Measurements from ENCODE around the gene GTSE1.

Gene GTSE1

DNA sequence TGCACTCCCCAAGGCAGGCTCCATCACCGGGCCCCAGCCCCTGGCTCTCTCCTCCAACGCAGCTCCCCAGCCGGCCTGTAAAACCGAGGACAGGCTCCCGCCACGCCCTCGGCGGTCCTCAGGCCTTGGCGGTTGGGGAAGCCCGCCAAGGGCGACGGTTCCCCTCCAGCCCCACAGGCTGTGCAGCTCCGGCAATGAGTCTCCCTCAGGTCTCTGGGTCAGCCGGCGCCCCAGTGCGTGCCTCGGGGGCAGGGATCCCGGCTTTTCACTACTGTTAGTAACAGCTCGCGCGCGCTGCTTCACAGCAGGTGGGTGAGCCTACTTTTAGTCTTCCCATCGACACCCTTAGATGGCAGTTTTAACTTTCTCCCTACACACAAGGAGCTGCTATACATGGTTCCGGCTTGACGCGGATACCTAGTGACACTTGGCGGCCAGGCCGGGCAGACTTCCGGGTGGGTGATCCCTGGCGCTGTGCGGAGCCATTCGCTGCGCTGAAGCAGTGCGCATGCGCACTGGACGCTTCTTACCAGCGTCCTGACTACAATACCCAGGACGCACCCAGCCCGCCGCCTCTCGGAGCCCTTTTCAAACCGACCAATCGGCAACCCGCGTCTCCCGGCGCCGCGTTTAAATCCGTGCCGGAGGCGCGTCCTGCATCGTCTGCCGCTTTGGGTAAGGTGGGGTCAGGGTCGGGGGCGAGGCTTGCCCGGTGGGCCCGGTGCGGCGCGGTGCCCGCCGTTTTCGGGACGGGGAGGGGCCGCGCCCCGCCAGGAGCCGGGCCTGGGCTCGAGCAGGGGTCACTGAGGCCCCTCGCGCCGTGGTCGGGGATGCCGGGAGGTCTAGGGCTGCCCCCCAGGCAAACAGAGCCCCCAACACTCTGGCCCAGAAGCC is at the start of gene GTSE1:
TSS of gene GTSE1 (plus strand) at position 614 of the 894 bp plus-strand sequence. CDS start 531 bp downstream, outside the sequence.
- Histone ChIP-seq H3K79me2 (ENCODE audit: control insufficient read depth, insufficient read depth, low read length, unreplicated experiment) (peaks cover 22% of the 10 kb centered on the region), H3K36me3 (ENCODE audit: insufficient read depth, low read length) (no peaks in the 10 kb centered on the region), H3K27ac (ENCODE audit: low read depth, low read length) (peak within 1 kb of the TSS; percentile 29), H3K4me3 (ENCODE audit: low read depth, low read length) (peak within 1 kb of the TSS; percentile 91), H2AFZ (ENCODE audit: low read length, unreplicated experiment) (peak within 1 kb of the TSS; percentile 10), H3K4me1 (ENCODE audit: control insufficient read depth, insufficient read depth, low read length, unreplicated experiment) (peaks cover 9% of the 10 kb centered on the region), H3K27me3 (ENCODE audit: insufficient read depth, low read length) (no peaks in the 10 kb centered on the region)

GRCh38 chr22:46247443-46247975 is 49.2 kb upstream of the GTSE1 start:
- Histone ChIP-seq H3K4me1 (ENCODE audit: control insufficient read depth, insufficient read depth, low read length, unreplicated experiment) (peaks cover 13% of the 10 kb centered on the region), H3K27ac (ENCODE audit: low read depth, low read length) (no peak overlapping the region), H3K79me2 (ENCODE audit: control insufficient read depth, insufficient read depth, low read length, unreplicated experiment) (peaks cover 11% of the 10 kb centered on the region), H3K4me3 (ENCODE audit: low read depth, low read length) (no peak overlapping the region), H2AFZ (ENCODE audit: low read length, unreplicated experiment) (no peak overlapping the region), H3K27me3 (ENCODE audit: insufficient read depth, low read length) (no peaks in the 10 kb centered on the region), H3K36me3 (ENCODE audit: insufficient read depth, low read length) (no peaks in the 10 kb centered on the region)

- no peaks in the 10 kb centered on the region for H3K27me3 ChIP-seq (ENCODE audit: insufficient read depth, low read length)
- H3K27ac ChIP-seq (ENCODE audit: low read depth, low read length), result no peak within 1 kb of the TSS
- H2AFZ ChIP-seq (ENCODE audit: low read length, unreplicated experiment), result no peak within 1 kb of the TSS
- H3K4me1 ChIP-seq (ENCODE audit: control insufficient read depth, insufficient read depth, low read length, unreplicated experiment), result peaks cover 13% of the 10 kb centered on the region
- no peaks in the 10 kb centered on the region for H3K36me3 ChIP-seq (ENCODE audit: insufficient read depth, low read length)
- peaks cover 11% of the 10 kb centered on the region for H3K79me2 ChIP-seq (ENCODE audit: control insufficient read depth, insufficient read depth, low read length, unreplicated experiment)
- H3K4me3 ChIP-seq (ENCODE audit: low read depth, low read length), result peak within 1 kb of the TSS; percentile 84
These were observed 46.5 kb upstream of the GTSE1 start, which contains the start of gene CDPF1 for GRCh38 chr22:46250035-46250782. Gene CDPF1 (minus strand): TSS chr22:46250293. CDS start chr22:46248284, 2,009 bp downstream.

DNA sequence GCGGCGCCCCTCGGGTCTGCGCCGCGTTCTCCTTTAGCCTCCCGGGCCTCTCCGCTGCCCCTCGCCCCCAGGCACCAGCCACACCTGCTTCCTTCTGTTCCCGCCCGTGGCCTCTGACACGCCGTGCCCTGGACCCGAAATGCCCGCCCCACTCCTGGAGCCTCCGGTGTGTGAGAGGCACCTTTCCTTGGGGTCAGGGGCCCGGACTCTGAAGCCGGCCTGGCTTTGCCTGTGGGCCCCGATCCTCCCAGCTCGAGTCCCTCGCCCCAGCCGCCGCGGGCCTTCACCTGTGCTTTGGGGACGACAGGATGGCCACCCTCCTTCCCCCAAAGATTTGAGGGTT is 45.9 kb upstream of the GTSE1 start:
- Histone ChIP-seq H3K27ac (ENCODE audit: low read depth, low read length) (no peak overlapping the region), H3K79me2 (ENCODE audit: control insufficient read depth, insufficient read depth, low read length, unreplicated experiment) (peaks cover 11% of the 10 kb centered on the region), H3K4me3 (ENCODE audit: low read depth, low read length) (peak overlapping the region; percentile 84), H2AFZ (ENCODE audit: low read length, unreplicated experiment) (no peak overlapping the region), H3K36me3 (ENCODE audit: insufficient read depth, low read length) (no peaks in the 10 kb centered on the region), H3K4me1 (ENCODE audit: control insufficient read depth, insufficient read depth, low read length, unreplicated experiment) (peaks cover 13% of the 10 kb centered on the region), H3K27me3 (ENCODE audit: insufficient read depth, low read length) (no peaks in the 10 kb centered on the region)

- no peaks in the 10 kb centered on the region for H3K27me3 ChIP-seq (ENCODE audit: insufficient read depth, low read length)
- H2AFZ ChIP-seq (ENCODE audit: low read length, unreplicated experiment), result peak overlapping the region; percentile 38
- H3K79me2 ChIP-seq (ENCODE audit: control insufficient read depth, insufficient read depth, low read length, unreplicated experiment), result peaks cover 11% of the 10 kb centered on the region
- H3K27ac ChIP-seq (ENCODE audit: low read depth, low read length), result no peak overlapping the region
- peak overlapping the region; percentile 84 for H3K4me3 ChIP-seq (ENCODE audit: low read depth, low read length)
- H3K4me1 ChIP-seq (ENCODE audit: control insufficient read depth, insufficient read depth, low read length, unreplicated experiment), result peaks cover 13% of the 10 kb centered on the region
- no peaks in the 10 kb centered on the region for H3K36me3 ChIP-seq (ENCODE audit: insufficient read depth, low read length)
These were observed 45.4 kb upstream of the GTSE1 start for GRCh38 chr22:46251266-46251665.

- H3K4me3 ChIP-seq (ENCODE audit: low read depth, low read length), result peak overlapping the region; percentile 84
- no peaks in the 10 kb centered on the region for H3K36me3 ChIP-seq (ENCODE audit: insufficient read depth, low read length)
- H3K27me3 ChIP-seq (ENCODE audit: insufficient read depth, low read length), result no peaks in the 10 kb centered on the region
- no peak overlapping the region for H3K27ac ChIP-seq (ENCODE audit: low read depth, low read length)
- peak overlapping the region; percentile 38 for H2AFZ ChIP-seq (ENCODE audit: low read length, unreplicated experiment)
- H3K4me1 ChIP-seq (ENCODE audit: control insufficient read depth, insufficient read depth, low read length, unreplicated experiment), result peaks cover 13% of the 10 kb centered on the region
- H3K79me2 ChIP-seq (ENCODE audit: control insufficient read depth, insufficient read depth, low read length, unreplicated experiment), result peaks cover 11% of the 10 kb centered on the region
These were observed 44.8 kb upstream of the GTSE1 start for GRCh38 chr22:46251816-46252380.

DNA sequence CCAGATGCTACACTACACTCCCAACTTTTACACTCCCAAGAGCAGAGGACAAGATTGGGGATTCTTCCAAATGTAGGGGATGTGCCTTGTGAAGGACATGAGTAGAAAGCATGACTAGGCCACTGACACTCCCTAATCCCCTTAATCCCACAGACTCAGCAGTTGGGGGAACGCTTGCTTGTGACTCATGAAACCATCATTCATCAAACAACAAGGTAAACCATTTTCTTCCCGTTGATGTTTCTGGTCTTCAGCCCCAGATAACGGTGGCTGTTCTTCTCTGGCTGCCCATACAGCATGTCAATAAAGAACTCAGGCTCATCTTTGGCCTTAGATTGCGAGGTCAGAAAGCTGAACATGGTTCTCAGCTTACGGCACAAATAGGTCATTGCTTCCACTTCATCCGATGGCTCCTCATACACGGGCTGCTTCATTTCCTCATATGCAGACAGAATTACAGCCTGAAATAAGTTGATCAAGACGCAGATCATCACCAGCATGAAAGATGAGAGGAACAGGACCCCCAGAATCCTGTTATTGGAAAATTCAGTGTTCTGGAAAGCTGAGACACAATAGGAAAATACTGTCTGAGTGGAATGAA is 40.2 kb upstream of the GTSE1 start:
- Histone ChIP-seq H3K36me3 (ENCODE audit: insufficient read depth, low read length) (no peaks in the 10 kb centered on the region), H3K4me1 (ENCODE audit: control insufficient read depth, insufficient read depth, low read length, unreplicated experiment) (peaks cover 3% of the 10 kb centered on the region), H3K79me2 (ENCODE audit: control insufficient read depth, insufficient read depth, low read length, unreplicated experiment) (peaks cover 5% of the 10 kb centered on the region), H2AFZ (ENCODE audit: low read length, unreplicated experiment) (no peak overlapping the region), H3K27me3 (ENCODE audit: insufficient read depth, low read length) (peaks cover 10% of the 10 kb centered on the region; the same call in 1 of the 2 replicates), H3K4me3 (ENCODE audit: low read depth, low read length) (no peak overlapping the region), H3K27ac (ENCODE audit: low read depth, low read length) (no peak overlapping the region)

GRCh38 chr22:46259374-46259773 is 37.3 kb upstream of the GTSE1 start:
- Histone ChIP-seq H3K4me1 (ENCODE audit: control insufficient read depth, insufficient read depth, low read length, unreplicated experiment) (no peaks in the 10 kb centered on the region), H3K79me2 (ENCODE audit: control insufficient read depth, insufficient read depth, low read length, unreplicated experiment) (no peaks in the 10 kb centered on the region), H3K4me3 (ENCODE audit: low read depth, low read length) (no peak overlapping the region), H2AFZ (ENCODE audit: low read length, unreplicated experiment) (no peak overlapping the region), H3K36me3 (ENCODE audit: insufficient read depth, low read length) (no peaks in the 10 kb centered on the region), H3K27me3 (ENCODE audit: insufficient read depth, low read length) (peaks cover 25% of the 10 kb centered on the region; the same call in 1 of the 2 replicates), H3K27ac (ENCODE audit: low read depth, low read length) (no peak overlapping the region)

DNA sequence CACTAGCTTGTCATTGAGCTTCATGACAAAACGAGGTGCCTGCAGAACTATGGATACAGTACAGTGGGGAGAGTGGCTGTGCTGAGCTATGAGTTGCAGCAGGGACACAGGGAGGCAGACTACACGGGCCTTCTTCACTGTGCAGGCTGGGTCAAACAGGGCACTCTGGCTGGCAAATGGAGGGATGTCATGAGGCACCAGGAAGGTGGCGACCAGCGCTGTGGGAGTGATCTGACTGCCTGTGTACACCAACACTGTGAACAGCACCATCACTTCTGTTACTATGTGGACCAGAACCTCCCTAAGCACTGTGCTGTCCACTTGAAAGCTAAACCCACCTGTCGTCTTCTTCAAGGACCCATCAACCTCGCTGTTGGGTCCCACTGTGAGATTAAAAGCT is 36.6 kb upstream of the GTSE1 start:
- no peak overlapping the region for H2AFZ ChIP-seq (ENCODE audit: low read length, unreplicated experiment)
- no peak overlapping the region for H3K4me3 ChIP-seq (ENCODE audit: low read depth, low read length)
- no peaks in the 10 kb centered on the region for H3K79me2 ChIP-seq (ENCODE audit: control insufficient read depth, insufficient read depth, low read length, unreplicated experiment)
- peaks cover 25% of the 10 kb centered on the region; the same call in 1 of the 2 replicates for H3K27me3 ChIP-seq (ENCODE audit: insufficient read depth, low read length)
- H3K27ac ChIP-seq (ENCODE audit: low read depth, low read length), result no peak overlapping the region
- no peaks in the 10 kb centered on the region for H3K36me3 ChIP-seq (ENCODE audit: insufficient read depth, low read length)
- H3K4me1 ChIP-seq (ENCODE audit: control insufficient read depth, insufficient read depth, low read length, unreplicated experiment), result no peaks in the 10 kb centered on the region
